HG02981 (cell line): Measurements from ENCODE around the gene DOK6.
"Not testable (repeated sequence)": the region's sequence is repeated elsewhere in the genome, so short reads cannot be mapped to it uniquely, and the experiment has no call there.

Experiments used
- ATAC-seq: cut with Tn5 transposase; IDR thresholded peaks from one replicate; pipeline ENCODE4 v1.9.1; 2021; ENCODE audit warnings: mild to moderate bottlenecking, moderate library complexity; ENCODE audit not compliant: unreplicated experiment

Gene DOK6

DNA sequence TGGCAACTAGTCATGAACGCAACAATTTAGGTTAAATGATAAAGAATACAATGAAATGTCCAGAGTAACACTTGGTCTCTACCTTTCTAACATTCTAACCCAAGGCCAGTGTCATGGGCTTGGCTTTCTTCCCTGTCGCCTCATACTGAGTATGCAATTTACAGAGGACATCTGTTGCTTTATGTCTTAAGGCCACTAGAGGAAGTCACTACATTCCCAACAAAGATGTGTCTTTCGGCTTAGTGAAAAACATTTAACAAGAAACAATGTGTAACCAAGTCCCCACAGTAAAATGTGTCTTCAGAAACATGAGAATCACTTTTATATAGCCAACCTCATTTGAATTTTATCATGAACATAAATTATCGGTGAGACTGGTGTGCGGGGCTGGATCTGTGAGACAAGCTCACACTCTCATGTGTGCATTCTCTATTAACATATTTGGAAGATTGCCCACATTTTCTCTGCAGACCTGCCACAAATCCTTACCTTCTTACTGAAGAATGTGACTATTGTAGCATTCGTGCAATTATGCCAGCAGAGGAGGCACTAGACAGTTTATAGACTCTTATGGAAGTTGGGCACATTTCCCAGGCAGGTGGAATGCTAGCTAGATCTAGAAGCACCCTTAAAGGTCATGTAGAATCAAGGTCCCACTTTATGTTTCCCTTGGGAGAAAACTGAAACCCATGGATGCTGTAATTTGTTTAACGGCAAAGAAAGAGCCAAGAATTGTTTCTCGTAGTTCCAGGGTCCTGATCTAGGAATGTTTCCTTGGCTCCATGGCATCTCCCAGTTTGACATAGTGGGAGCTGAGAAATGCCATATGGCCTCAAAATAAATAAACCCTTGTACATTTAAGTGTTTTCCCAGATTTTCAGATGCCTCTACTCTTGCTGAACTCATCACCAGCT, 445.2 kb downstream of the DOK6 start:
- no peak for ATAC-seq

DNA sequence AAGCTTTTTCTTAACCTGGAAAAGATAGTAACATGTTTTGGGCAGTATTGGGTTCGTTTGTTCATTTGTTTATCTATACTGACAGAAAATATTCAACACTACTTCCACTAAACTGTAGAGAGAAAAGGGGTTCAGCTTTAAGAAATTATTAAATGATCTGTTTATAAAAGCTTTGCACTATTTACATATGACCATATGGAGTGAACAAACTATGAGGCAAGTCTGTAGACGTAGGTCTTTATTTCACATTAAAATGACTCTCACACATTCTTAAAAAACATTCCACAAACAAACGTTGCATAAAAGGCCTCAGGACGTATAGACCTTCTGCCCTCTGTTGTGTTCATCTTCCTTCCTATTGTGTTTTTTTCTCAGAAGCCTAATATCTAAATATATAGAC, 452.4 kb downstream of the DOK6 start:
- no peak for ATAC-seq

DNA sequence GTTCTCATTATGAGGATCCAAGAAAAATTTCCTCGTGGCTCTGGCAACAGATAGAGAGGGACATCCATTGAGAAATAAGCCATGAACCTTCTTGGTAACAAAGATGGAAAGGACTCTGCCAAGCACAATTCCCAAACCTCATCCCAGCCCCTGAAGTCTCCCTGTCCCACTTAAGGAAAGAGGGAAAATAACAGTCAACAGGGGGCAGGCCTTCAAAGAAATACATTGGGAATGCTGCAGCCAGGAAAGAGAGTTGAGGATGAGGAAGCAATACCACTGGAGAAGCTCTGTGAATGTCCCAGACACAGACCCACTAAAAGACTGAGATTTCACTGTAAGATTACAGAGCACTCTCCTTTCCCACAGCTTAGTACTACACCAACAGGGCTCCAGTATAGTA, 453.8 kb downstream of the DOK6 start:
- no peak for ATAC-seq

DNA sequence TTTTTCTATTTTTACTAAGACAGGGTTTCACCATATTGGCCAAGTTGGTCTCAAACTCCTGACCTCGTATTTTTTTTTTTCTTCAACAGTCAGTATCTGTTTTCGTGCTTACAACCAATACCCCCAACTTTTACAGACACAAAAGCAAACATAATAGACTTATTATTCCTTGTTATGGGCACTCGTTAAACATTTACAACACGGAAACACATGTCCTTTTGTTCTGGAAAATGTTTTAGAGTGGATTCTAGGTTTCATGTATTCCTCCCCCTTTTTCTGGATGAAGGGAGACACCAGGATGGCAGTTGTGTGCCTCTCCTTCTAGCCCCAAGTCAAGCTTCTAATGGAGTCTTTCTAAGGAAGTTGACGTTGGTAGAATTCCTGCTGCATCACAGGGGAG, 458.2 kb downstream of the DOK6 start:
- no peak for ATAC-seq

DNA sequence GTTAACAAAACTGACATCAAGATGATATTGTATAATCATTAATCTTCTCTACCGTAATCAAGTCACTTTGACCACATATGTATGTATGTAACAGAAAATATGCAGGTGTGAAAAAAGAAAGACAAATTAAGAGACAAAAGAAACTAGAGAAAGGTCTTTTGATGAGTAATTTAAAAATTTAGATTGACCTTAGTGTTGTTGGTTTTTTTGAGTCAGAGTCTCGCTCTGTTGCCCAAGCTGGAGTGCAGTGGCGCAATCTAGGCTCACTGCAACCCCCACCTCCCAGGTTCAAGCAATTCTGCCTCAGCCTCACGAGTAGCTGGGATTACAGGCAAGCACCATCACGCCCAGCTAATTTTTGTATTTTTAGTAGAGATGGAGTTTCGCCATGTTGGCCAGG, 464.1 kb downstream of the DOK6 start:
- ATAC-seq: peak; percentile 88

DNA sequence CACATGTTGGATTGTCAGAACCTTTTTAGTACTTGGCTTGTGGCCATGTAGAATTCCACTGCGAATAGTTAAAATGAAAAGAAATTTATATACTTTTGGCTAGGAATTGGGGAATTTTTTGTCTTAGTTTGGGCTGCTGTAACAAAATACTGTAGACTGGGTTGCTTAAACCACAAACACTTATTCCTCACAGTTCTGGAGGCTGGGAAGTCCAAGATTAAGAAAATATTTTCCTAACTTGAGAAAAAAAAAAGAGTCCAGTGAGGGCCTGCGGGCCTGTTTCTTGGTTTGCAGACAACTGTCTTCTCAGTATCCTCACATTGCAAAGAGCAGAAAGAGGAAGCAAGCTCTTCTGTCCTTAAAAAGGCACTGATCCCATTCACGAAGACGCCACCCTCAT, 465.1 kb downstream of the DOK6 start:
- ATAC-seq: no peak

DNA sequence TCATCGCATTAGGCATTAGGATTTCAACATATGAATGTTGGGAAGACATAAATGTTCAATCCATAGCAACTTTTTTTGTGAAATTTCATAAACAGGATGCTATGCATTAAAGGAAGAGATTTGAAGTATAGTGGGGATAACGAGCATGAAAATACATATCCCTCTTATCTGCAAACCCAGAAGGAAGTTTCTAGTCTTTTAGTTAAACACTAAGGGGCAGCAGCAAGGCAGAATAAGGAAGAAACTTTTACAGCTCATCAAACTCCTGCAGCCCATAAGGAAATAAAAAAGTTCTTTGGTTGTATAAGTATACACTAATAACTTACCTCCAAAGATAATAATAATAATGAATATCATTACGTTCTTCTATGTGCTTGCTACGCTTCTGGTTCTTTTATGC, 465.5 kb downstream of the DOK6 start:
- no peak for ATAC-seq

DNA sequence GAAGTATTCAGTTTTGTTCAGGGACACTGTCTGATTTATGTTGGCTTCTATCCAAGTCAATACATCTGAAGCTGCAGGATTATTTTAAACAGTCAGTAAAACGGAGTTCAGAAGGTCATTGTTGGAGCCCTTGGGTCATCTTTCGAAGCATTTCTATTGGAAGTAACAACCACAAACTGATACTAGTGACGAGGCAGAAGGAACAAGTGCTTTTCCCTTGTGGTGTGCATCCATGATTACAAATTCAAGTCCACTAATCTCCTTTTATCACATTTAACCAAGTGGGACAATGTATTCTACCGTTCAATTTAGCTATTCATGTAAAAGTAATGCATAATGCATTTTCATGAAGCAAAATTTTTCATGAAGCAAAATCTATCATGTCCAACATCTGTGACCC, 470.0 kb downstream of the DOK6 start:
- no peak for ATAC-seq

DNA sequence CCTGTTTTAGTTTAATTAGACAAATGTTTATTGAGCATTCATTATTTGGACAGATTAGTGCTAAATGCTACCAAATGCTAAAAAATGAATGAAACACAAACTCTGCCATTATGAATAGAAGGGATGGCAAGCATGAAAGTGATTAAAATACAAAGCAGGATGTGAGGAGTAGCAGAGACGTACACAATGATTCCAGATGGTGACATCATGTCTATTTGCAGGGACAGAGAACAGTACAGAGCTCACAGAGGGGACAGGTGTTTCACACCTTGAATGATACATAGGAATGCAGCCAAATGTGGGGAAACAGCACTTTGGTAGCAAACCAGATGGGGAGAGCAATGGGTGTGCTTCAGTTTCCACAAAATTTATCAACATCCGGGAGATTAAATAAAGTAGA, 470.7 kb downstream of the DOK6 start:
- ATAC-seq: no peak

DNA sequence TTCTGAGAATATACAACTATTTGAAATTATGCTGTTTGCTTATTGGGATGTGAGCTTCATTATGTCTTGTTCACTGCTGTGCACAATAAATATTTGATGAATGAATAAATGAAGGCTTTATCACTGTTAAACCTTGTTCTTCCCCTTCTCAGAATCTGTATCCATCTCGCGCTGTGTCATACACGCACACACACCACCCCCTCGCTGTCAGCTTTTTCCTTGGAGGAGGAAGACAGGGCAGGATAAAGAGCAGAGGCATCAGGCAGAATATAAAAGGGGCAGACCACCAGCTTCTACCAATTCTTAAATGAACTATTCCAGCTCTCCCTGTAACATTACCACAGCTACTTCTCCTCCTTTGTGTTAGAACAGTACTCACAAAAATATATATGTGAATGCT, 472.0 kb downstream of the DOK6 start:
- ATAC-seq: no peak

DNA sequence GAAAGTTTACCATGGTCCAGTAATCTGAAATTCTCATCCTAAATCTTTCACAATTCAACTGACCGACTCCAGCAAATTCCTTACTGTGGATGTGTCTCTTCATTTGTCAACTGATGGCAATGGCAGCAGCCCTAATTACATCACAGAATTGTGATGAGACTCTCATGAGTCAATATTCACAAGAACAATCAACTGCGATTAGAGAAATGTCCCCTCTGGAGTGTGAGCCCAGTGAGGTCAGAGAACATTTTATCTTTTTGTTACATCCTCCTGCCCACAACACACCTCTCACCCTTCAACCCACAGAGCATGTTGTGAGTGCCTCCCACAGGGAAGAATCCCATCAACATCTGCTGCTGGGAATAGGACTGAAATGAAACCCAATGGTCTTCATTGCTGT, 473.4 kb downstream of the DOK6 start:
- no peak for ATAC-seq

DNA sequence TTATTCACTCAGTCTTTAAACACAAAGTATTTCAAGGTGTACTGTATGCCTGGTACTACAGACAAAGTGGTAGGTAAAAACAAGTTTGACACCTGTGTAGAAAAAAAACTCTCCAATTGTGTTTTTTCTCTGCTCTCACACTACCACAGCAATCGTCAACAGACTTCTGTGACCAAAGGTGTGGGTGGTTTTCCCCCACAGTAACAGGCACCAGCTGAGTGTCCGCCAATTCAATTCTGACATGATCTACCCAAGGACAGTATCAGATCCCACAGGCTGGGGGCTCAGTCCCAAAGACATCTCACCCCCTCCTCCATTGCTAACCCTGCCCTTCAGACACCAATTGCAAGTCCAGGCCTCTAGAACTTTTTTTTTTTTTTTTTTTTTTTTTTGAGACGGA, 475.8 kb downstream of the DOK6 start:
- ATAC-seq: no peak

DNA sequence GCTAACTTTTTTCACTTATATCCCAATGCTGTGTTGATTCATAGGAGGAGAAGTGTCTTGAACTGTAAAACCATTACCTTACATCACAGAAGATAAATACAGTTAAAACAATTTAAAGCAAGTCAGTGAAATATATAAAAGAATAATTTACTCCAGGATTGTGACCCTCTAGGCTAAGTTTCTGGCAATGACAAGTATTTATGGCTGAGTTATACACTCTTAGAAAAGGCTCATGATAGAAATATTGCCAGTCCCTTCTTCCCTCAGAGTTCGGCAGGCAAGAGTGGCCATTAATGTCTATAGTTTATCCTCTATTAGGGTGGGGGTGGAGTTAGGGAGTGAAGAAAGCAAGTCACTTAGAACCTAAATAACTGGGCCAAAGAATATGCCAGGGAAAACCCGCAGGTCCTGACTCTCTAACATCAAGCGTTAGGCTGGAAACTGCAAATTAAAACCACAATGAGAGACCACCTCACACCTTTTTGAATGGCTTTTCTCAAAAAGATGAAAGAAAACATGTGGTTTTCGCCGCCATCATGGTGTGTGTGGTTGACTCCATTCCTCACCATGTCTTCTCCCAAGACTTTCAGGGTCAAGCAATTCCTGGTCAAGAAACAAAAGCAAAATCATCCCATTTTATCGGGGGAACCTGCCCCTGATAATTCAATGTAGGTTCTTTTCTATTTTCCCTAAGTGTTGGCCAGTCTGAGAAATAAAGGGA, 477.7 kb downstream of the DOK6 start:
- no peak for ATAC-seq

DNA sequence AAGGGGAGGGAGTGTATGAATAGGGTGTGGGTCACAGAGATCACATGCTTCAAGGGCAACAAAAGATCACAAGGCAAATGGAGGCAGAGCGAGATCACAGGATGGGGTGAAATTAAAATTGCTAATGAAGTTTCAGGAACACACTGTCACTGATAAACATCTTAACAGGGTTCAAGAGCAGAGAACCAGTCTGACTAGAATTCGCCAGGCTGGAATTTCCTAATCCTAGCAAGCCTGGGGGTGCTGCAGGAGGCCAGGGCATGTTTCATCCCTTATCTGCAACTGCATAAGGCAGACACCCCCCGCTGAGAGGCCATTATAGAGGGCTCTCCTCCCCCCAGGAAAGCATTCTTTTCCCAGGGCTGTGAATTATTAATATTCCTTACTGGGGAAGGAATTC, 478.4 kb downstream of the DOK6 start:
- ATAC-seq: not testable (repeated sequence)

DNA sequence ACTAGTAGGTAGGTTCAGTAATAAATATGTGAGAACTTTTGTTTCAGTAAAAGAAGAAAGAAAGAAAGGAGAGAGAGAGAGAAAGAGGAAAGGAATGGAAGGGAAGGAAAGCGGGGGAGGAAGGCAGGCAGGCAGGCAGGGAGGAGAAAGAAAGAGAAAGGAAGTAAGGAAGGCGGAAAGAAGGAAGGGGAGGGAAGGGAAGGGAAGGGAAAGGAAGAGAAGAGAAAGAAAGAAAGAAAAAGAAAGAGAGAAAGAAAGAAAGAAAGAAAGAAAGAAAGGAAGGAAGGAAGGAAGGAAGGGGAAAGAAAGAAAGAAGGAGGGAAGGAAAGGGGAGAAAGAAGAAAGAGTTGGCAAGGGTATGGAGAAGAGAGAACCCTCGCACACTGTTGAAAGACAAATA, 479.4 kb downstream of the DOK6 start:
- no peak for ATAC-seq

DNA sequence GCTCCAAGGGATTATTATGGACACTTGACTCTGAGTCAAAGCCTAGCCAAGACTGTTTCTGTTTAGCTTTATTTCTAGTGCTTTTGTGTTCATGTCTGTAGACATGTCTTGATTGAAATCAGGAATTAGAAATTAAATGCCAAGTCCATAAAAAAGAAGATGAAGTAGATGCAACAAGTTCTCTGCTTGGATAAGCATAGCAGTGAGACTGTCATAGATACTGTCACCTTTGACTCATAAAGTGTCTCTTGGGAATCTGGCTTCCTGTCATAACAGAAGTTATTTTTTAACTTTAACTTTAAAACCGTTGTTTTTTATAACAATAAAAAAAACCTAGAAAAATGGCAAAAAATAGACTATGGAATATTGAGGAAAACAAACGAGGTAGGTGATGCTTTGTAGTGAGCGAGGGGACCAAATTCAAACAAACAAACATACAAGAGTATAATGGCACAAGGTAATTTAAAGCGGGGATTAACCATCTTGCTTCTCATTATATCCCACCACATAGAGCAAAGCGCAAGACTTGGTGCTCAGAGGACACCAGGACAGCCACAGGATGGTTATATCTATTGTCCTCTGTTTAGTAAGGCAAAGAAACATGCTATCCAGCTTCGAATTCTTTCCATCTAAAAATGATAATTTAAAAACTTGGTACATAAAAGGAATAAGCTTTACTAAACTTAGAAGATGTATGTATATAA, 482.4 kb downstream of the DOK6 start:
- ATAC-seq: peak; percentile 35

DNA sequence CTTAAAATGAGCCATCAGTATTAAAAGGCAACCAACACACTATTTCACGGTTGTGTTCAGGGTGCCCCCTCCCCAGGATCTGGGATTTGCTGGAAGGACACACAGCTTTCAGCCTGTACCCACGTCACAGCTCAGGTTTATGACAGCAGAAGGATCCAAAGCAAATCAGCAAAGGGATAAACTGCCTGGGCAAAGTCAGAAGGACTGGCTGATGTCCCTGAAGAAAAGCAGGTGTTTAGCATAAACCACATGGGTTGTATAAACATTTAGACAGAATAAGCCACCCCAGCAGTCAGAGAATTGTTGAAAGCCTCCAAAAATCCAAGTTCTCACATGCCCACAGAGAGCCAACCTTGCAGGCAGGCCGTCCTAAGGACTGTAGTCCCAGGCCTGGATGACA, 483.1 kb downstream of the DOK6 start:
- no peak for ATAC-seq

DNA sequence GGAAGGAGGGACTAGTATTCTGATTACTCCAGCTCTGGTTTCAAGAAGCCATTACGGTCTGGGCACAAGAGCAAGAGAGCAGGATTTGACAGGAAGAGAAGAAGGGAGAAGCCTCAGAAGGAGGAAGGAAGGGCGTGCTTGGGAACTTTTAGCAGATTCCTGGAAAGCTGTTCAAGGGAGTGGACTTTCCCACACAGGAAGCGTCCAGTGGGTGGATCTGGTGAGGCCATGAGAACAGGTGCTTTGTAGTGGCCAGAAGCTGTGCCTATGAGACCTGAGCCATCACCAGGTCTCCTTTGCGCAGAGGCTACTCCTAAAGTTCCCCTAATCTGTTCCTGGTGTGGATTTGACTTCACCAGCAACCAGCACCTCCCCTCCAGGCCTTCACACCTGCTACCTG, 484.7 kb downstream of the DOK6 start:
- ATAC-seq: no peak

DNA sequence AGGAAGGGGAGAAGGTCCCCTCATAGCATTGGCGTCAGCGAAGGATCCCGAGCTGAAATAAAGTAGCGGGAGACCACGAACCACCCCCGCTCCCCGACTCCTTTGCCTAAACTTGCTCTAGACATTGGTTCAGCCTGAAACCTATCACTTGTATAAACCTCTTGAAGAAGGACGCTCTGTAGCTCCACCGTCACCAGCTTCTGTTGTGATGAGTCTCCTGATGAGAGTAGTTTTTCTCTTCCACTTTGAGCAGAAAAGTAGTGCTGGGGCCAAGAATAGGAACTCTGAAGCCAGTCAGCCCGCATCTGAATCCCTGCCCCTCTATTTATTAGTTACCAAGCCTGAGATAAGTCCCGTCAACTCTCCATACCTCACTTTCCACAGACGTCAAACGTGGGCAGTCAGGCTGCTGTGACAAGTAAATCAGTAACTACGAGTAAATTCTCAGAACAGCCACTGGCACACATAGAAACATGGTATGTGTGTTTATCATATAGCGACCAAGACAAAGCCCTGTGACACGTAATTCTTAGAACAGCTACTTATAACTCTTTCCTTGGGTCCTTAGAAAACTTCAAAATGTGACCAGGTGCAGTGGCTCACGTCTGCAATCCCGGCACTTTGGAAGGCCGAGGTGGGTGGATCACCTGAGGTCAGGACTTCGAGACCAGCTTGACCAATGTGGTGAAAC, 485.3 kb downstream of the DOK6 start:
- ATAC-seq: peak; percentile 81

DNA sequence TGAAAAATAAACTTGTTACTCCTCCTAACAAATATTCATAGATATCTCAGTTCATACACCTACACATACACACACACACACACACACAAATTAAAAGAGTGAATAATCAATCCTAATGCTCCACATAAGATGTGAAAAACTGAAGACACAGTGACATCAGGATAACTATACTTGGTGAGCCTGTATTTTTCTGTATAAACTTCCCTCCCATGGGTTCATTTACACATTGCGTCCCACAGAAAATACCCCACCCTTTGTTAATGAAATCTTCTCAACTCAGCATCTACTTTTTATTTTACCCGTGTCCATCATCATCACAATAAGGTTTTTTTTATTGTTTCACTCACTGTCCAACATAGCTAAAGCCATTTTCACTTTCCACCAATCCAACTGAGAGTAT, 486.6 kb downstream of the DOK6 start:
- ATAC-seq: no peak

DNA sequence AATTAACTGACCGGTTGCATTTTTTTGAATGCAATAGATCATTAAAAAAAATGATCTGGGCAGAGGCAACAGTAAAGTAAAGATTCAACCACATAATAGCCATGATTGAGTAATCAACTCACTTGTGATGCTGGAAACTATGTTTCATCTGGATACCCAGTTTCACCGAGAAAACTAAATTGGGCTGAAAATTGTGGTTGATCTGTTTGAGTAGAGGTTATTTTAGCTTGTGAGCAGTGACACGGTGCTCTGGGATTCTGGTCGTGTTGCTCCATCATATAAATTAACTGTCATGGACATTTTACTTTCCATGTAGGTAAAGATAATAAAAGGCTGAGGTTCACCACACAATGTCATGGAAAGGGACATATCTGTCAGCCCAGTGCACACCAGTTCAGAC, 488.3 kb downstream of the DOK6 start:
- ATAC-seq: no peak
